Neural progenitor cell (in vitro differentiated cells): ENCODE results near the gene EOLA1. TPM values are rescaled to one million over a fixed set of nuclear protein-coding genes. Genes with fewer than 3 reads are reported as not detected.
"Not testable (repeated sequence)": the region's sequence is repeated elsewhere in the genome, so short reads cannot be mapped to it uniquely, and the experiment has no call there.

Experiments
- DNase-seq: peaks from one replicate; pipeline ENCODE4 v3.0.0-alpha.2; 2016; ENCODE audit warnings: low spot score
- H2AFZ ChIP-seq: fragments of 200-600 bp; sonication (generic); replicated peaks from 2 replicates; pipeline ENCODE4 v1.6.1; 2016; ENCODE audit warnings: antibody characterized with exemption
- H3F3A ChIP-seq: fragments of 200-600 bp; sonication (generic); 2 replicates; pipeline ENCODE4 v1.6.1; 2016; ENCODE audit warnings: antibody characterized with exemption, low read depth
- H3K27ac ChIP-seq: fragments of 200-600 bp; sonication (generic); 2 replicates; pipeline ENCODE4 v1.5.1; 2016; ENCODE audit warnings: mild to moderate bottlenecking
- H3K27me3 ChIP-seq: fragments of 200-600 bp; sonication (generic); 2 replicates; pipeline ENCODE4 v1.6.1; 2016; ENCODE audit warnings: mild to moderate bottlenecking, moderate library complexity
- H3K36me3 ChIP-seq: fragments of 200-600 bp; sonication (generic); 2 replicates; pipeline ENCODE4 v1.5.1; 2016
- H3K4me1 ChIP-seq: fragments of 200-600 bp; sonication (generic); 2 replicates; pipeline ENCODE4 v1.6.1; 2016; ENCODE audit warnings: mixed run types
- H3K4me2 ChIP-seq: fragments of 200-600 bp; sonication (generic); 2 replicates; pipeline ENCODE4 v1.6.1; 2016
- H3K4me3 ChIP-seq: fragments of 200-600 bp; sonication (generic); 2 replicates; pipeline ENCODE4 v1.5.1; 2016
- H3K79me2 ChIP-seq: fragments of 200-600 bp; sonication (generic); 2 replicates; pipeline ENCODE4 v1.6.1; 2016; ENCODE audit warnings: low read depth
- H3K9ac ChIP-seq: fragments of 200-600 bp; sonication (generic); 2 replicates; pipeline ENCODE4 v1.6.1; 2016
- H3K9me3 ChIP-seq: fragments of 200-600 bp; sonication (generic); 2 replicates; pipeline ENCODE4 v1.5.1; 2016; ENCODE audit warnings: low read depth
- H4K20me1 ChIP-seq: fragments of 200-600 bp; sonication (generic); 2 replicates; pipeline ENCODE4 v1.6.1; 2016; ENCODE audit warnings: low read depth
- H3K27ac Mint-ChIP-seq: 3 replicates; pipeline ENCODE4 v1.8.0; 2021; ENCODE audit warnings: mixed read lengths
- H3K27me3 Mint-ChIP-seq: 2 replicates; pipeline ENCODE4 v1.8.0; 2022; ENCODE audit warnings: low read depth, mild to moderate bottlenecking, inconsistent platforms, moderate library complexity, mixed read lengths; ENCODE audit not compliant: insufficient read depth
- H3K36me3 Mint-ChIP-seq: 3 replicates; pipeline ENCODE4 v1.8.0; 2021; ENCODE audit warnings: mixed read lengths
- H3K4me1 Mint-ChIP-seq: 3 replicates; pipeline ENCODE4 v1.8.0; 2021; ENCODE audit warnings: mixed read lengths
- H3K4me3 Mint-ChIP-seq: 3 replicates; pipeline ENCODE4 v1.8.0; 2021; ENCODE audit warnings: mild to moderate bottlenecking, moderate library complexity, mixed read lengths
- H3K9me3 Mint-ChIP-seq: 3 replicates; pipeline ENCODE4 v1.8.0; 2020; ENCODE audit warnings: mixed read lengths
- total RNA-seq: library from RNA; depleted of rRNA; stranded (reverse); fragments of >200 nt; gene quantifications from 2 replicates; pipeline ENCODE4 v1.2.3, GENCODE V29; 2015; ENCODE audit warnings: low replicate concordance

Gene EOLA1
- total RNA-seq, 1 donor from 2014 or later = 3.5 TPM

DNA sequence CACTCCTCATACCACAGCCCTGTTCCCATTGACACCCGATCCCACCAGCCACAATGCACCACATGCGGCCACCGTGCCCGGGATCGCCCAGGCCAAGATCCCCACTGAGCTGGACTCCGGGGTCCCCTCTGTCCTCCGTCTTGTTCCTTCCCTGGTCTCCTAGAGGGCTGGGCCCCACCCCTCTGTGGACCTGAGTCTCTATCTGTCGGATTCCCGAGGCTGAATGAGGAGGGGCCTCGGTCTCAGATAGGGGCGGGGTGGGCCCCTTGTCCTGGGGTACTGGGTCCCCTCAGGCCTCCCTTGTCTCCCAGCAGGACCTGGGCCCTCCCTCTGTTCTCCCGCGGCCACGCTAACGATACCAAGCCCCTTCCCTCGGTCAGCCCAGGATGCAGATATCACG is 44.8 kb downstream of the EOLA1 start:
- H4K20me1 ChIP-seq, H3K4me1 Mint-ChIP-seq, H3K4me1 ChIP-seq, H3K36me3 ChIP-seq, H3K27me3 Mint-ChIP-seq, H3K27ac ChIP-seq, H3K9me3 ChIP-seq, H3K36me3 Mint-ChIP-seq, H3K27me3 ChIP-seq, H3K4me3 Mint-ChIP-seq, H2AFZ ChIP-seq, H3K27ac Mint-ChIP-seq, H3F3A ChIP-seq, H3K4me2 ChIP-seq, H3K9ac ChIP-seq, DNase-seq, H3K79me2 ChIP-seq, H3K9me3 Mint-ChIP-seq, H3K4me3 ChIP-seq: not testable (repeated sequence)

DNA sequence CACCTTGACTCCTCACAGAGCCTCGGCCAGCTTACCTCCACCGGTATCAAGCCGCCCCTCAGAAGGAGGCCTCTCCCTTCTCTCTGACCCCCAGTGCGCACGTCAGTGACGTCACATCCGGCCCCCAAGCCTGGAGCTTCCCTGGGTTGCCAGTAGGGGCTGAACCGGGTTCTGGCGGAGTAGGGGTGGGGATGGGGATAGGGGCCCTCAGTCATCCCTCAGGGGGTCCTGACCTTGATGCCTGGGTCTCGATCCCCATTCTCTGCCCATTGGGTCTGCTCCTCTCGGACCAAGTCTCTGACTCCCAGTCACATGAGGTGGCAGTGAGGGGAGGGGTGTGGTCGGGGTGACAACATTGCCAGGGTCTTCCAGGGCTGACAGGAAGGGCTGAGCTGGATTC is 46.5 kb downstream of the EOLA1 start, which contains the start of gene MAGEA9B:
Gene MAGEA9B (minus strand): TSS at position 101 of the 400 bp plus-strand sequence. CDS start 4,280 bp downstream, outside the sequence.
- not testable (repeated sequence) for H3K36me3 ChIP-seq, H3K4me2 ChIP-seq, H3K27ac Mint-ChIP-seq, H3F3A ChIP-seq, H3K27me3 Mint-ChIP-seq, H3K4me3 Mint-ChIP-seq, H3K9me3 ChIP-seq, H3K4me1 Mint-ChIP-seq, H2AFZ ChIP-seq, H3K79me2 ChIP-seq, DNase-seq, H3K9me3 Mint-ChIP-seq, H3K4me3 ChIP-seq, H3K4me1 ChIP-seq, H3K36me3 Mint-ChIP-seq, H3K9ac ChIP-seq, H4K20me1 ChIP-seq, H3K27me3 ChIP-seq, H3K27ac ChIP-seq

DNA sequence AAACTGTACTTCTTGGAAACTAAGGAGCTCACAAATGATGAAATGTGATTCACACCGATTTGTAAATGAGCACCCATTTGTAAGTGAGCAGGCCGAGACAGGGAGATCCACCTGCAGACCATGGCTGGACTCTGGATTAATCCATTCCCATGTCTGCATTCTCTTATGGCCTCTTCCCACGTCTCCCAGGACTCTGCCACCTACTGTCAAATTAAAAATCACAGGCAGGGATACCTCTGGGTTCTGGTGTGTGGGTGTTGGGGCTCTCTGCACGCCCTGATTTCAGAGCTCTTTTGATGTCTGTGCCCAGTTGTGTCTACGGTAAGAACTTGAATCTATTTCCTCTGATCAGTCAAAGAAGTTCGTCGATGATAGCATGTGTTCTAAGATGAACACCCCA is 50.2 kb downstream of the EOLA1 start:
- H3K9ac ChIP-seq, H3K27ac Mint-ChIP-seq, H4K20me1 ChIP-seq, H3K9me3 ChIP-seq, H3K79me2 ChIP-seq, H3F3A ChIP-seq, H3K27me3 ChIP-seq, H3K27me3 Mint-ChIP-seq, H3K9me3 Mint-ChIP-seq, DNase-seq, H3K27ac ChIP-seq, H3K36me3 ChIP-seq, H3K4me3 Mint-ChIP-seq, H3K4me1 Mint-ChIP-seq, H3K4me2 ChIP-seq, H3K4me3 ChIP-seq, H2AFZ ChIP-seq, H3K4me1 ChIP-seq, H3K36me3 Mint-ChIP-seq: not testable (repeated sequence)

DNA sequence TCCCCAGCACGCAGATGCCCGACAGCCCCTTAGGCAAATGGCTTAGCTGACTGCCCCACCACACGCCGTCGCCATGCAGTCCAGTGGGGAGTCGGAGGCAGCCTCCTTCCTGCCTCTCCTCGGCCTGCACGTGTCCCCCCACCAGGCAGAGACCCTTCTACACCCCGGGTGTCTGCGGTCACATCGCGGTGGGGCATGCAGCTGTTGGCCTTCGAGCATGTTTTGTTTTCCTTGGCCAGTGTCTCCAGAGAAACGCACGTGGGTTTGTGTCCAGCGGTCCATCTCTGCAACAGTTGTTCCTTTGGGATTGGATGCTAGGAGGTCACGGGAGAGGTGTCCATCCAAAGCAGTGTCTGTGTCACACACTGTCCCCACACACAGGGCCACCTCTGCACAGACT is 54.4 kb downstream of the EOLA1 start, which contains the start of gene HSFX2:
Gene HSFX2 (minus strand): TSS at position 101 of the 400 bp plus-strand sequence. CDS start 614 bp downstream, outside the sequence.
- not testable (repeated sequence) for H3K4me1 Mint-ChIP-seq, H3K4me3 ChIP-seq, H3K27ac Mint-ChIP-seq, H3K36me3 Mint-ChIP-seq, H3K4me3 Mint-ChIP-seq, H3F3A ChIP-seq, H2AFZ ChIP-seq, H3K4me2 ChIP-seq, H3K9me3 ChIP-seq, H3K27me3 ChIP-seq, H3K4me1 ChIP-seq, DNase-seq, H3K27me3 Mint-ChIP-seq, H3K9me3 Mint-ChIP-seq, H3K9ac ChIP-seq, H3K36me3 ChIP-seq, H3K79me2 ChIP-seq, H3K27ac ChIP-seq, H4K20me1 ChIP-seq

DNA sequence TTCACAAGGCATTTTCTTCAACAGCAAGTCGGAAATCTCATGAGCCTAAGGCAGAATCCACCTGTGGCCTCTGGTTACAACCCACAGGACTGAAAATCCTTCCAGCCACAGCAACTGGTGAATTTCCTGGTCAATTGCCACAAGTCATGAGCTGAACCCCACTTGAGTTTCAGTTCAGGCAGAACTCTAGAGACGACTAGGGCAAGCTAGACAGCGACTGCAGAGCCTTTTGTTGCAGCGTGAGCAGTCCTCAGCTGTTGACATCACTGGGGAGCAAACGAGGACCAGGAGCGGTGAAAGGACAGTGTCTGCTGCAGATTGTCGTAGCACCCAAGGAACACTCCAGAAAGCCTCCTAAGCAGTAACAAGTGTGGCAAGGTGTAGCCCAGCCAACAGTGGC is 55.1 kb downstream of the EOLA1 start:
- not testable (repeated sequence) for H3K4me1 Mint-ChIP-seq, H3K4me3 ChIP-seq, H2AFZ ChIP-seq, H3K4me3 Mint-ChIP-seq, H3K4me1 ChIP-seq, H3K27ac Mint-ChIP-seq, H3K27me3 ChIP-seq, H3K27ac ChIP-seq, H3K9ac ChIP-seq, H3K36me3 Mint-ChIP-seq, H3K27me3 Mint-ChIP-seq, H3K9me3 Mint-ChIP-seq, DNase-seq, H3K4me2 ChIP-seq, H3K36me3 ChIP-seq, H3K79me2 ChIP-seq, H4K20me1 ChIP-seq, H3F3A ChIP-seq, H3K9me3 ChIP-seq

Other genes starting within 250 kb of the EOLA1 start
- 14.5 and 22.2 TPM in 2 replicates for gene IDS, start 35.7 kb upstream of the EOLA1 start, total RNA-seq
- gene HSFX3, start 8.9 kb downstream of the EOLA1 start, total RNA-seq = not detected in 2 replicates
- not detected in 2 replicates for gene MAGEA9B, start 46.4 kb downstream of the EOLA1 start, total RNA-seq
- 0.56 and 0.77 TPM in 2 replicates for gene HSFX2, start 54.3 kb downstream of the EOLA1 start, total RNA-seq
- gene TMEM185A, start 90.8 kb downstream of the EOLA1 start, total RNA-seq = 15.8 and 16.3 TPM in 2 replicates
- not detected in 2 replicates for gene MAGEA11, start 171.0 kb downstream of the EOLA1 start, total RNA-seq
- 0.06 and 0.59 TPM in 2 replicates for gene HSFX1, start 233.1 kb downstream of the EOLA1 start, total RNA-seq
- gene MAGEA9, start 240.9 kb downstream of the EOLA1 start, total RNA-seq = not detected in 2 replicates